ENCODE results near the gene ANKAR.
"Not testable (repeated sequence)": the region's sequence is repeated elsewhere in the genome, so short reads cannot be mapped to it uniquely, and the experiment has no call there.

The ANKAR gene, protein sequence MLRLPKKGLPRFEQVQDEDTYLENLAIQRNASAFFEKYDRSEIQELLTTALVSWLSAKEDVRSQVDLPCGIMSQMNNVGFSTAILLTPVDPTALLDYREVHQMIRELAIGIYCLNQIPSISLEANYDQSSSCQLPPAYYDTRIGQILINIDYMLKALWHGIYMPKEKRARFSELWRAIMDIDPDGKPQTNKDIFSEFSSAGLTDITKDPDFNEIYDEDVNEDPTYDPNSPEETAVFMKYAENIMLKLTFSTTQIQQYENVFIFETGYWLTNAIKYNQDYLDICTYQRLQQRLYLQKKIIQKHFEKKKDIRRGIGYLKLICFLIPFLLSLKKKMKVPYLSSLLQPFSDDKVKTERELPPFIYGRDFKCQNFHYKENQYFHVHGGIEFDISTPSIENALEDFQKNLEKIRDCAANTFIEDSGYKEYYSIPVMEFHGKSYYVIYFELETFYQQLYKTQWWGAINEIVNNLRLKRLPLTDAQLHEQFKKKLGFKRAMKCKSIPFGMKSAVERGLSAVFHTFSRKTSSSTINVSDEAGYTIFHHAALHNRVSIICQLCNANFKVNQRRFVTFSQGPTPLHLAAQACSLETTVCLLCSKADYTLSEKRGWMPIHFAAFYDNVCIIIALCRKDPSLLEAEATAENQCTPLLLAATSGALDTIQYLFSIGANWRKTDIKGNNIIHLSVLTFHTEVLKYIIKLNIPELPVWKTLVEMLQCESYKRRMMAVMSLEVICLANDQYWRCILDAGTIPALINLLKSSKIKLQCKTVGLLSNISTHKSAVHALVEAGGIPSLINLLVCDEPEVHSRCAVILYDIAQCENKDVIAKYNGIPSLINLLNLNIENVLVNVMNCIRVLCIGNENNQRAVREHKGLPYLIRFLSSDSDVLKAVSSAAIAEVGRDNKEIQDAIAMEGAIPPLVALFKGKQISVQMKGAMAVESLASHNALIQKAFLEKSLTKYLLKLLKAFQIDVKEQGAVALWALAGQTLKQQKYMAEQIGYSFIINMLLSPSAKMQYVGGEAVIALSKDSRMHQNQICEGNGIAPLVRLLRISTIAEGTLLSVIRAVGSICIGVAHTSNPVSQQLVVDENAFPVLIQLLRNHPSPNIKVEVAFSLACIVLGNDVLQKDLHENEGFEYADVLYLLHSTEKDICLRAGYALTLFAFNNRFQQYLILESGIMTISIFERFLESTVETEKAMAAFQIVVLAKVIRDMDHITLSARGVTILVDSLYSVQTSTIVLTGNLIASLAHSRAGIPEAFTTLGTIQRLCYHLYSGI (N-terminal part only)
- total RNA-seq, result 13.1 to 19.7 reads per million in 2 donors

DNA sequence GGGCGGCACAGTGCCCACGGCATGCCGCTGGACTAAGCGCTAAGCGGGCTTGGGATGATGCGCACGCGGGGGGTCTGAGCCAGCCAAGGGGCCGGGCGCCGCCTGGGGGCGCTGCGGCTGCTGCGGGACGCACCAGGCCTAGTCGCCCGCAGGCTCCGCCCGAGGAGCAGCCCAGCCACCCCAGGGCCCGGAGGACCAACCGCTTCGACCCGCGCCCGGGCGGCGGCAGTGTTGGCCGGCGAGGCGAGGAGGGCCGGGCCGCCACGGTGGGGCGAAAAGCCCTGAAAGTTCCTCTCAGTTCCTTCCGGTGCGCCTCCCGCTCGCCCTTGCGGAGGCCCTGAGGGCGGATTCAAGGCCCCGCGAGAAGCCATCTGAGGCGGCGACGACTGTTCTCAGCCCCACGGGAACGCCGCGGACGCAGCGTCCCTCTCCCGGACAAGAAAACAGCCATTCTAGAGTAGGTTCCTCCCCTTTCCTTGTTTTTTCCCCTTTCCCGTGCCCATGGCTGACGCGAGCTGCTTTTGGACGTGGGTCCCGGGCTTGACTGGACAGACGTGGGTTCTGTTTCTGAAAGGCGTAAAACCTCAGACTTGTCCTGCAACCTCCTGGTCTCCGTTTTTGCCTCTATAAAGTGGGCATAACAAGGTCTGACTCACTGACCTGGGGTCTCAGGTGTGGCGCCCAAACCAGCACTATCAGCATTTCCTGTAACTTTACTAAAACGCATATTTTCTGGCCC is at the start of gene ANKAR:
TSS of gene ANKAR (plus strand) at position 297 of the 739 bp plus-strand sequence. CDS start 1,821 bp downstream, outside the sequence.
- peak; percentile 62 to 85 (median 73) for DNase-seq

DNA sequence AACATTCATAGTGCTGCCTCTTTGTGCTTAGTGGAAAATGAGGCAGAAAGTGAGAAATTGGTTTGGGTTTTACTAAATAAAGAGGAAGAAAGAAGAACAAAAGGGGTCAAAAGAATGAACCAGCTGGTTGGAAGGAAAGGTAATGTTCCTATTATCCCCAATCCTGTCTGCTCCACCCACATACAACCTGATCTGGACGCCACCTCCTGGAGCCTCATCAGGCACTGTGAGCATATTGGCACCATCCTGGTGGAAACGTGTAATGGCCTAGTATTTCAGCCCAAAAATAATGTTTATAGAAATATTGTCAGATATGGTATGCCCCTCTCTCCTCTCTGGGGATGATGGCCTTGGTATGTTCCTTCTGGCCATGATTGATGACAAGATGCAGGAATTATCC is 48.8 kb upstream of the ANKAR start:
- DNase-seq, result no peak

DNA sequence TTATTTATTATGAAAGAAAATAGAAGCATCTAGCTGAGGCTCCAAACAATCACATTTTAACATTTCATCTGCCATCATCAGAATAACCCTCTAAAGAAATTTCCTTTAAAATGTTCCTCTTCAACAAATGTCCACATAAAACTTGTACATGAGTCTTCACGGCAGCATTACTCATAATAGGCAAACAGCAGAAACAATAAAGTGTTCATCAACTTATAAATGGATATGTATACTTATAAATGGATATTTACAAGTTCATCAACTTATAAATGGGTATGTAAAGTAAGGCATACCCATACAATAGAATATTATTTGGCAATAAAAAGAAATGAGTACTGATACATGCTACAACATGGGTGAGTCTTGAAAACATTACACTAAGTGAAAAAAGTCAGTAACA is 46.7 kb upstream of the ANKAR start:
- no peak for DNase-seq

DNA sequence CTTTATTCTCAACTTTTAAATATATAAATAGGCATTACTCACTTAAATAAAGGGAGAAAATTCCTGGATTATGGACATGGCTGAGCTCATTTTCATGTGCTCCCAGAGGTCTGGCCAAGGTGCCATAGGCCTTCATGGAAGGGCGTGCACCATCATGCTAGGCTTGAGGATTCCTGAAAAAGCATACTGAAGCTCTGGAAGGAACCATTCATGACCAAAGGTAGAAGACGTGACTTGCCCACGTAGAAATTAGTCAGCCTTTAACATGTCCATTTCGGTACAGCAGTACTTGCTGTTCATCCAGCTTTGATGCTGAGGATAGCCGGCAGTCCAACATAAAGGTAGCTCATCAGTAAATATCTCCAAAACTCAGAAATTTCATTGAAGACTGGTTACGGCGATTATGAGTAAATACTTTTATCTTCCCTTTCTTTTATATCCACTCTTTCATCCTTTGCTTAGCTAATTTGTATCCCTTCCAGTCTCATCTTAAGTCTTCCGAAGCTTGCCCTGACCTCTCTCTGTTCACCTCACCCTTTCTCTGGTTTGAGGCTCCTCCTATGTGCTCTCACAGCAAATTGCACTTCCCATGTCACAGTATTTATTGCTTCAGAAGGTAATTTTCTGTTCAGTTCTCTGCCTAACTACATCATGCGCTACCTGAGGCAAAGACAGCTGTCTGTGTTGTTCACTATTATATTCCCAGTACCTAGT is 45.5 kb upstream of the ANKAR start:
- no peak for DNase-seq

DNA sequence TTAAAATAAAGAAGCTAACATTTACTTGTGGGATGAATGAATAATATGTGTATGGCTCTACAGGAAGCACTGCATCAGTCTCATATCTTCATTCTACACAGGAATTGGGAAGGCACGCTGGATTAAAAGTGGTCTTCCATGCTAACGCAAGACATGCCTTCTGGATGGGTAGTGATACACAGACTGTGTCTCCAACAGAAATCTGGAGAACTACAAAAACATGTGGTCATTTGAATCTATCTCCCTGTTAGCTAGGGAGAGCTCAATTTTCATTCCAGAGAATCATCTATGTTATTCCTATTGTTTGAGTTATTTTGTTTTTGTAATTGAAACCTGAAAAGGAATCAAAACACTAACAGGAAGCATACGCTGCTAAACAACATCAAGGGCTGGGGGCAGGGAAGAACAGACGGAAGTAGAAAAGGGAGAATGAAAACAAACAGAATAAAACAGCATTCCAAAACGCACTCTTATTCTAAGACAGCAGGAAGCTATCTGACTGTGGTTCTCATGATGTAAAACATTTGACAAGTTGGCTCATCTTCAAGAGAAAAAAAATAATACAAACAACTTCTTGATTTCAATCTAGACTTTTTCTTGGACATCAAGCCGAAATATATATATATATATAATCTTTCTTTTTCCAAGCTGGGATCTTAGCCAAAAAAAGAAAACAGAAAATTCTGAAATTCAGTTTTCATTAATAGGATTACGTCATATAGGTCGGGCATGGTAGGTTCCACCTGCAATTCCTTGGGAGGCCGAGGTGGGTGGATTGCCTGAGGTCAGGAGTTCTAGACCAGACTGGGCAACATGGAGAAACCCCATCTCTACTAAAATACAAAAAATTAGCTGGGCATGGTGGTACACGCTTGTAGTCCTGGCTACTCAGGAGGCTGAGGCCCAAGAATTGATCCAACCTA is 44.7 kb upstream of the ANKAR start:
- no peak for DNase-seq

DNA sequence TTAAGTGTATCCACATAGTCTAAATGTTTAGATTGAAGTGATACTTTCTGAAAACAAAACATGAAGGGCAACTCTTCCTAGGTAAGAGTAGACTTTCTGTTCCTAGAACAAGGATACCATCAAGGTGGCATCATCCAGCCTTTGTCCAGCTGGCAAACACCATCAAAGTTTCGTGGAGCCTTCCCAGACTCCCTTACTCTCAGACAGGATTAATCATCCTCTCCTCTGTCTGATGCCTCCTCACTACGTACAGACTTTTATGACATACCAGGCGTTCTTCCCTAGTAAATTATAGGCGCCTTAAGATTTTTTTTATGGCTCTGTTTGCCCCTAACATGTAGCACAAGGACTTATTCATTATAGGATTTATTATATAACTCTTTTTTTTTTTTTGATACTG is 42.6 kb upstream of the ANKAR start:
- DNase-seq, result no peak

DNA sequence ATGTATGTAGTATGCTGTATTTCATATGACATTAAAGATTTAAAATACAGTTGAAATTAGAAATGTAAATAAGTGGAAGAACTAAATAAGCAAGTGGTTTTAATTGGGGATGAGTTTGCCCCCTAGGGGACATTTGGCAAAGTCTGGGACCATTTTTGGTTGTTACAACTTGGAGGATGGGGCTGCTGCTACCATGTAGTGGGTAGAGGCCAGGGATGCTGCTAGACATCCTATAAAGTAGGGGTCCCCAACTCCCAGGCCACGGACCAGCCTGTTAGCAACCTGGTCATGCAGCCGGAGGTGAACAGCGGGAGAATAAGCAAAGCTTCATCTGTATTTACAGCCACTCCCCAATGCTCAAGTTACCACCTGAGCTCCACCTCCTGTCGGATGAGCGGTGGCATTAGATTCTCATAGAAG is 41.1 kb upstream of the ANKAR start:
- DNase-seq, result peak in 1 of 5 experiments; percentile 54

DNA sequence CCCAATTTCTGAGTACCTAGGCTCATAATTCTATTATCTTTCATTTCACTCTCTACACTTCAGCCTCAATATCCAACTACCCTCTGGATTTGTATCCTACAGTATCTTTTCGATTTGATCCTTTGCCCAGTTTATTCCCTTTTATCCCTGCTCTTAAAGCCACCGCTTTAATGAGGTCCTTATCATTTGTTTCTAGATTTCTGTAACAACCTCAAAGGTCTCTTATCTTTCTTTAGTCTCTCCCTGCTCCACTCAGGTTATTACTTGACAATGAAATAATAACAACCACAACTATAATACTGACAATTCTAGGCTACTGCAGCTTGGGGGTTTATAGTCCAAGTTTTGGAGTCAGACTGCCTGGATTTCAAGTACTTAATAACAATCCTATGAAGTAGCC is 39.1 kb upstream of the ANKAR start:
- no peak for DNase-seq

DNA sequence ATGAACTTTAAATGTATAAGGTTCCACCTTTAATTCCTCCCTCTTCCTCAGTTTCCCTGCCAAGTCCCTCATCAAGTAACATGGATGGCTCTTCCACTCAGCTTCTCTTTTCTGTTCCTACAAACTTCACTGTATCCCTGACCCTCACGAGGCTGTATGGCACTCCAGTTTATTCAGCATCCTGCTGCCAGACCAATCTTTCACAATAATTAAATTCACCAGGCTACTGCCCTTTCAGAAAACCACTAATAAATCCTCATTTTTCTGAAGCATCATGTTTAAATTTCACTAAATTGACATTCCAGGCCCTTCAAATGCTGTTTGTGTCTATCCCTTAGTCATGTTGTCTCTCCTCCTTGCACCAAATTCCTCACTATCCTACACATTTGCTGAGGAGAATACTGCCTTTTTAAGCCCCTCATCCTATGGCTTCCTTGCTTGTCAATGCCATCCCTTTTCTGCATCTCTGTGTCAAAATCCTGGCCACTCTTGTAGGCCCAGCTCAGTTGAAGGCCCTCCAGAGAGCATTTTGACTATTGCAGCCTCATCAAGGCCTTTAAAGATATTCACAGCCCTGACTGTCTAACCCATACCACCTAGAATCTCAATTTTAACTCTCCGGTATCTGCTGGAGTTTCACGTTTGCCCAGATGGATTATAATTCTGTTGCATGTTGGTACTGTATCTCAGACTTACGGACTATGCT is 36.0 kb upstream of the ANKAR start:
- DNase-seq, result no peak

DNA sequence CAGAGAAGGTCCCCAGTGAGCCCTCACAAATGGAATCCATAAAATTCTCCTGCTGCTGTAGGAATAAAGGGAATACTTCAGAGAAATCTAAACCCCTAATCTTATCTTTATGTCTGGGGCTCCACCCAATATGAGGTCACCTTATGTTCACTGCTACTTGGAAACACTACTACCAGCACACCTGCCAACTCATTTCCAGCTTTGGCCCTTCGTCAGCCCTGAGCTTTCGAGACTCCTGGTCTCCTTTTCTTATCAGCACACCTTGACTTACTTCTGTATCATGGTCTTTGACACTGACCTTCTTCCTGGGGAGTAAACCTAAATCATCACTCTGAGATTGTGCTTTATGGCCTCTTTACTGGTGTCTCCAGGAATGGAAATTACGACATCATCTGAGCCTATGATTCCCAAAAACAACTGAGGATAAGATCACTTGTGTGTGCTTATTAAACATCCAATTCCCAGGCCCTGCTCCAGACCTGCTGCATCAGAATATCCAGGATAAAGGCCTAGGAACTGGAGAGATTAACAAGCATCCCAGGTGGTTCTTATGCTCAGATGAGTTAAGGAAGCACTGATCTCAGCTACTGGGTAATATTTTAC is 35.4 kb upstream of the ANKAR start:
- DNase-seq, result no peak

DNA sequence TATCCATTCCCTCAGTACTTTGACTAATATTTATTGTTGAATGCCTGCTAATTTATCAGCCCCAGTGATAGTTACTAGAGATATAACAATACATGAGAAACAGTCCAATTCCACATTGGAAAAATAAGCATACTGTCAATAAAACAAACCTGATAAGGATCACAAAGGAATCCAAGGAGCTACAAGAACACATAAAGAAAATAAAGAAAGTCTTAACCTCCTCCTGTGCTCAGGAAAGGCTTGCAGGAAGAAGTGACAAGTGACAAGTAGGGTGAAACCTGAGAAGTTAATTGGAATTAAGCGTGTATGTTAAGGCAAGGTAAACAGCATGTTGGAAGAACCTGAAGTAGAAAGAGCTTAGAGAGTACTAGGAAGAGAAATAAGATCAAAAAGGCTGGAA is 33.5 kb upstream of the ANKAR start:
- no peak for DNase-seq

DNA sequence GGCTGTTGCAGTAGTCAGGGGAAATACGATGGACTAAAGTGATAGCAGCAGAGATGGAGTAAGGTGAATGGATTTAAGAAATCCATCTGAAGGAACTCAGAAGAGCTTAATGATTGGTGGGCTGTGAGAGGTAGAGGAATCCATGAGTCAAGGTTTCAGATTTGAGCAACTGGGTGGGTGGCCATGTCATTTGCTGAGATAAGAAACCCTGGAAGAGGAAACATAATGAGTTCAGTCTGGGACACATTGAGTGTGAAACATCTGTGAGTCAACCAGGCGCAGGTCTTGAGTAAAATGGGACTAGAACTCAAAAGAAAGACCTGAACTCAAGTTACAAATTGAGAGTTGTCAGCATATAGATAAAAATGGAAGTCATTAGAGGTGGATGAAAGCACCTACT is 32.9 kb upstream of the ANKAR start:
- no peak for DNase-seq

DNA sequence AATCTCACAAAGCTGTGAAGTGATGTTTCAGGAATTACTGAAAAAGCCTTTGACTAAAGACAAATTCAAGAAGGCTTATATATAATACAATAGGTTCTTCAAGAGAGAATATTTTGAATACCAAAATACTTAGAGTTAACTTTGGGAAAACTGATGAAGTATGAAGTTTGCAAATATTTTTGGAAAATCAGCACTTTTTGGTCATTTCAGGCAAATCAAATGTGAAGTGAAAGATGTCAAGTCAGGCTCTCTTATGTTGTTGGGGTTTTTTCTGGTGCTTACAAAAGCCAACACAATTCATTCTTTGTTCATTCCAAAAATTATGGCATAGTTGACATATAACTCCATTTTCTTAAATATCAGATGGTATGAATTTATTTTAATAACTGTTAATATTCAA is 27.9 kb upstream of the ANKAR start:
- no peak for DNase-seq

DNA sequence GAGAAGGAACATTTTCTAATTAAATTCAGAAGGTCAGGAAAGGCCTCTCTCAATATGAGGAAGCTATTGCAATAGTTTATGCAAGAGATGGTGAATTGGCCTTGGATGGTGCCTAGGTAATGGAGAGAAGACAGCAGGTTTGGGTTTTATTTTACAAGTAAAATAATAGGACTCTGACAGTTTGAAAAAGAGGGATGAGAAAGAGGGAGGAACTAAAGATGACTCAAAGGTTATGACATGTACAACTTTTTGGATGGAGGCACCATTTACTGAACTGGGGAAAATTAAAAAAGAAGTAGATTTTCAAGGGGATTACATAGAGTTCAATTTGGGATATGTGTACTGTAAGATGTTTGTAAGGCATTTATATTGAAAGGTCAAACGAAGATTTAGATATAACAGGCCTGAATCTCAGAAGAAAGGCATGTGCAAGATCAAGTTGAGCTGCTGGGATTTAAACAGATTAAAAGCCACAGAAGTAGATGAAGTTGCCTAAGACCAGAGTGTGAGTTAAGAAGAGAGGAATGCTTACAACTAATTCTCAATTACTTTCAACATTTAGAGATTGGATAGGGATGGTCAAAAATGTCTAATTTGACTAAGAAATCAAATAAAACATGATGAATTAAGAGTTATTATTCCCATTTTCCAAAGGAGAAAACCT is 25.5 kb upstream of the ANKAR start:
- DNase-seq, result no peak

DNA sequence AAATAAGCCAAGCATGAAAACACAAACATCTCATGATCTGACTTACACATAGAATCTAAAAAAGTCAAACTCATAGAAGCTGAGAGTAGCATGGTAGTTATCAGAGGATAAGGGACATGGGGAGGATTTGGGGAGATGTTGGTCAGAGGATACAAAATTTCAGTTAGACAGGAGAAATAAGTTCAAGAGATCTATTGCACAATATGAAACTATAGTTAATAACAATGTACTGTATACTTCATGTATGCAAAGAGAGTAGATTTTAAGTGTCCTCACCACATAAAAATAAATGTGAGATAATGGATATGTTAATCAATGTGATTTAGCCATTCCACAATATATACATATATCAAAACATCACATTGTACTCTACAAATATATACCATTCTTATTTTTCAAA is 23.2 kb upstream of the ANKAR start:
- no peak for DNase-seq

DNA sequence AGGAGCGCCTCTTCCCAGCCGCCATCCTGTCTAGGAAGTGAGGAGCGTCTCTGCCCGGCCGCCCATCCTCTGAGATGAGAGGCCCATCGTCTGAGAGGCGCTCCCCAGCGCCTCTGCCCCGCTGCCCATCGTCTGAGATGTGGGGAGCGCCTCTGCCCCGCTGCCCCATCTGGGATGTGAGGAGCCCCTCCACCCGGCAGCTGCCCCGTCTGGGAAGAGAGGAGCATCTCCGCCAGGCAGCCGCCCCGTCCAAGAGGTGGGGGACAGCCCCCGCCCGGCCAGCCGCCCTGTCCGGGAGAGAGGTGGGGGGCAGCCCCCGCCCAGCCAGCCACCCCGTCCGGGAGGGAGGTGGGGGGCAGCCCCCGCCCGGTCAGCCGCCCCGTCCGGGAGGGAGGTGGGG is 21.0 kb upstream of the ANKAR start:
- DNase-seq, result not testable (repeated sequence)

DNA sequence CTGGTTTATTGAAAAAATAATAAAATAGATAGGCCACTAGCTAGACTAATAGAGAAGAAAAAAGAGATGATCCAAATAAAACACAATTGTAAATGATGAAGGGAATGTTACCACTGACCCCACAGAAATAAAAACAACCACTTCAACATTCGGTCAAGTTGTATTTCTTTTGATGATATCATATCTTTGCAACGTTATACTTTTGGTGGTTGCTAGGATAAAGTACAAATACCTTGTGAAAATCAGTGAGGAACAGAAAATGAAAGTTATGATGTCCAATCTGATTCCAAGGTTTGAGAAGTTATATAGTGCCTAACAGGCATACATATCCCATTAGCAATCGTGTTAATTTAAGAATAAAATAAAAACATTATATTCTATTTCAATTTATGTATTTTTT is 19.8 kb upstream of the ANKAR start:
- DNase-seq, result no peak

DNA sequence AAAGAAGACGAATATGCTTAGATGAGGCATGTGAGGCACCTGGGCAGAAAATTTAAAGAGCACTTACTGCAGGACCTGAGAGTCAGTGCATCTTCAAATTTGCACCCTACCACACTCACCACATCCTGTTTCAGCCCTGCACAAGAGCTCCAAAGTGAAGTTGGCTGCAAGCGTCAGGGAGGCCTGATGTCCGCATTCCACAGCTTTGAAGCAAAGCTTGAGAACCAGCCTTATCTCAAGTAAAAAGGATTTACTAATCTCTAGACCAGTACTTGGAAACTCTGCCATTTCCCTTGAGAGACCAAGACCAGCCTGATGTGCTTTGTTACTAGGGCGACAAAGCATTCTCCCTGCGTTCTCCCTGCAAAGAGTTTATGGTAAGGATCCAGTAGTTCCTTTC is 16.6 kb upstream of the ANKAR start:
- peak in 3 of 5 experiments; percentile 20 to 97 (median 45) for DNase-seq

Data from T-helper 2 cell (primary cell).